ENCODE measurements around the gene THEMIS. TPM values are rescaled to one million over a fixed set of nuclear protein-coding genes. Genes with fewer than 3 reads are reported as not detected.

THEMIS gene
- total and polyA plus RNA-seq, 2 of the 4 experiments (the other 2 are of a cell fraction) = not detected

- no peaks in the 10 kb centered on the region for H3K9me1 ChIP-seq (ENCODE audit: insufficient read depth, low read length)
- no TSS peak for BruUV-seq (replicated peaks)
- WGBS, 2 experiments (ENCODE audit: extremely low coverage in 2 of 2, insufficient read length in 1 of 2) = 14% methylated on average over 6 of the region's 12 CpGs; no CpG with 5 or more reads in 1 of the 2 experiments
- H3K27ac ChIP-seq (ENCODE audit: insufficient read depth, low read length) = no peak overlapping the region
- DNase-seq = peak; percentile 7
- no peak for ATAC-seq (ENCODE audit: low read depth)
- no peaks in the 10 kb centered on the region for H4K20me1 ChIP-seq (ENCODE audit: insufficient read depth, low read length)
- in situ Hi-C loops (cut with MboI; ENCODE audit: low sequenced_read_pairs) (no loop called here), dilution Hi-C loops (cut with HindIII; ENCODE audit: low sequenced_read_pairs, unreplicated experiment) (no loop called here), intact Hi-C loops (cut with micrococcal nuclease) (no loop called here)
- no peak overlapping the region for H3K4ac ChIP-seq (ENCODE audit: low read depth, low read length)
- H3K4me1 ChIP-seq (ENCODE audit: control insufficient read depth, insufficient read depth, low read length) = no peaks in the 10 kb centered on the region
- H3K79me1 ChIP-seq (ENCODE audit: low read depth in 1 of 2, low read length in 2 of 2) = no peaks in the 10 kb centered on the region
- H2AFZ ChIP-seq (replicated peaks; ENCODE audit: low read length, poor library complexity) = peak overlapping the region; percentile 86
- CTCF ChIA-PET = interaction anchor here (0.6 to 0.7 kb wide), 2 partner anchors 82 to 314 kb away, joined by 3 to 5 read pairs; no protein-coding TSS in a partner anchor
- no peak overlapping the region for H2AK9ac ChIP-seq (replicated peaks; ENCODE audit: low read depth, low read length, poor library complexity)
- no peak overlapping the region for H4K8ac ChIP-seq (ENCODE audit: low read depth in 2 of 2, low read length in 2 of 2)
- no peak overlapping the region for H4K5ac ChIP-seq (ENCODE audit: low read depth, low read length)
- H2BK120ac ChIP-seq (ENCODE audit: low read depth, low read length) = no peak overlapping the region
- H2BK5ac ChIP-seq (ENCODE audit: low read depth, low read length, poor library complexity, severe bottlenecking) = no peak overlapping the region
- no peak overlapping the region for H3K4me3 ChIP-seq (ENCODE audit: insufficient read depth, low read depth, low read length)
- H3K9me3 ChIP-seq (ENCODE audit: control insufficient read depth, insufficient read depth, low read length) = no peaks in the 10 kb centered on the region
- H3K14ac ChIP-seq (replicated peaks; ENCODE audit: low read depth, low read length) = no peak overlapping the region
- no peak overlapping the region for H2BK20ac ChIP-seq (ENCODE audit: low read depth, low read length)
- no peak overlapping the region for H3K18ac ChIP-seq (ENCODE audit: low read depth, low read length)
- no peaks in the 10 kb centered on the region; the same call in 1 of the 2 replicates for H3K27me3 ChIP-seq (ENCODE audit: control insufficient read depth, insufficient read depth, low read length)
- no peak overlapping the region for H4K91ac ChIP-seq (ENCODE audit: insufficient read depth, low read depth, low read length)
- no peaks in the 10 kb centered on the region for H3K36me3 ChIP-seq (ENCODE audit: control insufficient read depth, insufficient read depth, low read length)
- H3K56ac ChIP-seq (ENCODE audit: extremely low read depth, insufficient read depth, low read length) = no peak overlapping the region
- no peak overlapping the region for H2BK15ac ChIP-seq (ENCODE audit: low read depth, low read length)
- no peak overlapping the region for H3K4me2 ChIP-seq (ENCODE audit: low read depth, low read length)
- H2AK5ac ChIP-seq (ENCODE audit: low read depth, low read length) = no peak overlapping the region
- no peak overlapping the region for H3K9ac ChIP-seq (ENCODE audit: low read depth, low read length)
- POLR2A ChIA-PET (ENCODE audit: unreplicated experiment) = interaction anchor here (0.6 kb wide), 1 partner anchor 13 kb away, joined by 5 read pairs; no protein-coding TSS in a partner anchor
- H3K23ac ChIP-seq (ENCODE audit: low read depth, low read length) = no peak overlapping the region
- no peak for TF ChIP-seq CHD1 (IDR thresholded peaks at IDR 0.05; ENCODE audit: low read depth, low read length)
- TF ChIP-seq FOS (IDR thresholded peaks at IDR 0.05; ENCODE audit: low read depth, low read length) = no peak
- TF ChIP-seq RFX5 (IDR thresholded peaks at IDR 0.05; ENCODE audit: low read depth, low read length) = no peak
- TF ChIP-seq BHLHE40 (IDR thresholded peaks at IDR 0.05; ENCODE audit: low read depth, low read length) = no peak
- TF ChIP-seq MAZ (IDR thresholded peaks at IDR 0.05; ENCODE audit: borderline replicate concordance, low read depth, low read length) = no peak
- no peak for TF ChIP-seq USF2 (IDR thresholded peaks at IDR 0.05; ENCODE audit: low read depth, low read length)
Observed at GRCh38 chr6:127879685-127880084, 21.2 kb downstream of the THEMIS start.

Measured in IMR-90 (cell line).